ENCODE results near the gene SLC8A2. TPM values are rescaled to one million over a fixed set of nuclear protein-coding genes. Genes with fewer than 3 reads are reported as not detected.

Gene SLC8A2
- total and polyA plus RNA-seq, 8 donors, result 0.06 to 0.34 (median 0.20) TPM; not detected in 1

GRCh38 chr19:47459477-47459876 lies 12.2 kb downstream of the SLC8A2 start:
- ATAC-seq (no peak), DNase-seq (no peak)
- H3K9me3 ChIP-seq, result peaks cover 0 to 6% of the 10 kb centered on the region in 2 donors
- no peaks in the 10 kb centered on the region for H3K36me3 ChIP-seq
- H3K27me3 ChIP-seq, result peaks cover 39 to 86% of the 10 kb centered on the region in 2 donors
- no peaks in the 10 kb centered on the region for H3K4me1 ChIP-seq
- intact Hi-C loops (cut with DNase I), result no loop called here
- no peak overlapping the region for H3K27ac ChIP-seq
- no peak for TF ChIP-seq CTCF (IDR thresholded peaks at IDR 0.05)
- H3K4me3 ChIP-seq, result no peak overlapping the region

GRCh38 chr19:47458672-47459071 lies 13.0 kb downstream of the SLC8A2 start:
- Histone ChIP-seq H3K9me3 (peaks cover 0 to 6% of the 10 kb centered on the region in 2 donors), H3K4me3 (no peak overlapping the region), H3K27ac (no peak overlapping the region), H3K36me3 (no peaks in the 10 kb centered on the region), H3K4me1 (no peaks in the 10 kb centered on the region), H3K27me3 (peaks cover 39 to 90% of the 10 kb centered on the region in 2 donors)
- no peak for TF ChIP-seq CTCF (IDR thresholded peaks at IDR 0.05)
- ATAC-seq (no peak), DNase-seq (no peak)
- intact Hi-C loops (cut with DNase I), result no loop called here

- peaks cover 39 to 91% of the 10 kb centered on the region in 2 donors for H3K27me3 ChIP-seq
- no peak overlapping the region for H3K27ac ChIP-seq
- no peaks in the 10 kb centered on the region for H3K4me1 ChIP-seq
- no peaks in the 10 kb centered on the region for H3K36me3 ChIP-seq
- no peak for TF ChIP-seq CTCF (IDR thresholded peaks at IDR 0.05)
- ATAC-seq, result no peak
- H3K4me3 ChIP-seq, result no peak overlapping the region
- peak in 1 of 4 donors; percentile 67 for DNase-seq
- intact Hi-C loops (cut with DNase I), result no loop called here
- H3K9me3 ChIP-seq, result peaks cover 0 to 6% of the 10 kb centered on the region in 2 donors
These were observed 14.8 kb downstream of the SLC8A2 start for GRCh38 chr19:47456721-47457474.

- no peak for ATAC-seq
- H3K9me3 ChIP-seq, result peaks cover 0 to 4% of the 10 kb centered on the region in 2 donors
- intact Hi-C loops (cut with DNase I), result no loop called here
- DNase-seq, result no peak
- no peaks in the 10 kb centered on the region for H3K36me3 ChIP-seq
- H3K4me3 ChIP-seq, result no peak overlapping the region
- peaks cover 3 to 23% of the 10 kb centered on the region in 2 donors for H3K4me1 ChIP-seq
- no peak overlapping the region for H3K27ac ChIP-seq
- no peak for TF ChIP-seq CTCF (IDR thresholded peaks at IDR 0.05)
- H3K27me3 ChIP-seq, result peaks cover 26 to 91% of the 10 kb centered on the region in 2 donors
These were observed 21.2 kb downstream of the SLC8A2 start for GRCh38 chr19:47450478-47450877.

GRCh38 chr19:47448360-47448727 lies 23.3 kb downstream of the SLC8A2 start:
- ATAC-seq (no peak), DNase-seq (no peak)
- H3K27me3 ChIP-seq, result peaks cover 47 to 95% of the 10 kb centered on the region in 2 donors
- H3K4me3 ChIP-seq, result no peak overlapping the region
- no peak for TF ChIP-seq CTCF (IDR thresholded peaks at IDR 0.05)
- peaks cover 4 to 24% of the 10 kb centered on the region in 2 donors for H3K4me1 ChIP-seq
- intact Hi-C loops (cut with DNase I), result no loop called here
- no peak overlapping the region for H3K27ac ChIP-seq
- H3K36me3 ChIP-seq, result no peaks in the 10 kb centered on the region
- peaks cover 0 to 3% of the 10 kb centered on the region in 2 donors for H3K9me3 ChIP-seq
